Adrenal gland (tissue), 5 donors: ENCODE measurements around the gene COL18A1.

Source experiments
- CTCF ChIP-seq, 6 experiments: fragments of 450-650 bp in 4 of 6; fragments of 200-600 bp in 2 of 6; sonication (generic) in 1 of 6; IDR thresholded peaks; 1 replicate in 5 of 6; 2 replicates in 1 of 6; pipeline versions ENCODE4 v1.5.1 to v1.8.0; 2016 to 2021; ENCODE audit warnings: antibody characterized with exemption in 6 of 6, mild to moderate bottlenecking in 2 of 6, moderate library complexity in 1 of 6
- POLR2A ChIP-seq, 2 donors: fragments of 450-650 bp; IDR thresholded peaks; one replicate each; pipeline ENCODE4 v1.6.1; 2017; ENCODE audit warnings: antibody characterized with exemption in 2 of 2, mild to moderate bottlenecking in 2 of 2, moderate library complexity in 1 of 2
- donor health status: DM: no; HTN: no; CAD: no.

GRCh38 chr21:45461369-45461750, 56.4 kb downstream of the COL18A1 start:
- no peak for TF ChIP-seq POLR2A (IDR thresholded peaks at IDR 0.05)
- no peak for TF ChIP-seq CTCF (IDR thresholded peaks at IDR 0.05)
